Ovary (tissue), 9 donors: ENCODE measurements around the gene RASGRP4. TPM values are rescaled to one million over a fixed set of nuclear protein-coding genes. Genes with fewer than 3 reads are reported as not detected.

Experiments used
- DNase-seq, 5 donors: peaks; one replicate each; pipeline ENCODE4 v3.0.0-alpha.2; 2019 to 2020
- H3K27ac ChIP-seq, 2 donors: fragments of 200-600 bp; one replicate each; pipeline versions ENCODE4 v1.5.1 to v1.8.0; 2019 to 2022
- H3K27me3 ChIP-seq: fragments of 200-600 bp; one replicate; pipeline ENCODE4 v1.8.0; 2022
- H3K36me3 ChIP-seq: fragments of 200-600 bp; sonication (generic); one replicate; pipeline ENCODE4 v1.5.1; 2019
- H3K4me1 ChIP-seq: one replicate; pipeline ENCODE4 v1.8.1; 2013; ENCODE audit warnings: mild to moderate bottlenecking, moderate library complexity; ENCODE audit not compliant: insufficient read depth
- H3K4me3 ChIP-seq: fragments of 200-600 bp; sonication (generic); one replicate; pipeline ENCODE4 v1.5.1; 2017
- H3K9me3 ChIP-seq, 2 donors: fragments of 200-600 bp in 1 of 2; sonication (generic) in 1 of 2; one replicate each; pipeline versions ENCODE4 v1.5.1 to v1.8.1; 2013 to 2019; ENCODE audit warnings: mild to moderate bottlenecking in 1 of 2, moderate library complexity in 1 of 2
- EP300 ChIP-seq: sonication (generic); formaldehyde crosslinking; IDR thresholded peaks from one replicate; pipeline ENCODE4 v1.6.1; 2017; ENCODE audit warnings: antibody characterized with exemption
- POLR2A ChIP-seq: fragments of 450-650 bp; IDR thresholded peaks from one replicate; pipeline ENCODE4 v1.6.1; 2017; ENCODE audit warnings: antibody characterized with exemption, mild to moderate bottlenecking, moderate library complexity
- WGBS, 3 donors: extraction: QIAGEN DNeasy Blood & Tissue Kit in 1 of 3; methylation state at CpG; one replicate each; pipeline versions ENCODE4 v1.1.5 to v1.1.7; 2013 to 2017; 5-methylcytosine and 5-hydroxymethylcytosine counted together
- intact Hi-C, 4 donors: fragments of 100-400 bp; cut with DNase I; formaldehyde crosslinking; loops; one replicate each; pipeline versions ENCODE4 v1.11.0 to v1.15.1; 2022 to 2023
- polyA plus RNA-seq, 2 donors: library from polyadenylated mRNA; stranded (reverse); fragments of 200-250 nt in 1 of 2; fragments of 350-450 nt in 1 of 2; fragmentation: Illumina TruSeq in 1 of 2; extraction: RNeasy Lipid Tissue Mini Kit (QIAGEN cat#74804) in 1 of 2; gene quantifications; one replicate each; pipeline ENCODE4 v1.2.3, GENCODE V29; 2013 to 2014
- total RNA-seq, 7 donors: library from RNA; depleted of rRNA in 2 of 7; stranded (reverse); fragments of >200 nt in 2 of 7; fragmentation: NEBNext Ultra II Directional in 3 of 7; extraction: Animal tissue kit (Norgen Biotek cat#: 25700) in 3 of 7; gene quantifications; one replicate each; pipeline versions ENCODE4 v1.1.0 to v1.2.4, GENCODE V29; 2016 to 2023
- TF ChIP-seq, protein P1 (sequence below), 3 donors: fragments of 450-650 bp in 2 of 3; fragments of 200-600 bp in 1 of 3; IDR thresholded peaks; one replicate each; pipeline versions ENCODE4 v1.5.1 to v1.8.0; 2016 to 2022; ENCODE audit warnings: antibody characterized with exemption in 3 of 3, mild to moderate bottlenecking in 1 of 3
- donor health status: DM: no; HTN: no; CAD: no; lungs with moderate emphysema.
- donor health status: DM: no; HTN: no; CAD: no.
- donor health status: Bipolar disorder and iron deficiency.
- donor health status: DM: yes; HTN: yes; CAD: no.
- donor health status: DM: no; HTN: no; CAD: no.
- donor health status: DM: yes; HTN: yes; CAD: no.

Gene RASGRP4
- total and polyA plus RNA-seq, 9 donors, result 0.45 to 2.5 (median 0.84) TPM

DNA sequence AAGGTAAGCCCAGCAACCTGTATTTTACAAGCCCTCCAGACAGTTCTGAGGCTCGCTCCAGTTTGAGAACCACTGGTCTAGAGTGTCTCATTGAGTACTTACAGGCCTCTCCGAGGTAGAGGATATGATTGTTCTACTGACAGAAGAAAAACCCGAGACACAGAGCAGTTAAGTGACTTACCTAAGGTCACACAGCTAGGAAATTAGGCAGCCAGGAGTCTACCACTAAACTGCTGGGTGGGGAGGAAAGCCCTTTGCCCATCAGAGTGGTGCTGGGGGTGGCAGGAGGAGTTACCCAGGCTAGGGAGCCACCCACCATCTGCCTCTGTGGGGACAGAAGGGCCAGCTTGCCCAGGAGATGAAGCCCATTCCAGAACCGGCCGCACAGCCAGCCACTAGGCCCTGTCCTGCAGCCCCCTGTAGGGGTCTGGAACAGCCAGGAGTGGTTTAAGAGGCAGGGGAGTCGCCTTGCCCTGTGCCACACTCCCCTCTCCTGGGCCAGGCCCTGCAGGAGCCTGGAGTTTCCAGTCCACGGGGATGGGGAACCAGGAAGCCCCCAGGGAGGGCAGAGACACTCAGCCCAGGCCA lies 703 bp downstream of the RASGRP4 start:
- DNase-seq, result no peak
- intact Hi-C loops, result no loop called here
- Histone ChIP-seq H3K27me3 (no peaks in the 10 kb centered on the region), H3K9me3 (no peaks in the 10 kb centered on the region), H3K4me1 (no peaks in the 10 kb centered on the region), H3K4me3 (no peak overlapping the region), H3K27ac (no peak overlapping the region), H3K36me3 (no peaks in the 10 kb centered on the region)
- 63 to 75% (median 68%) methylated on average over 7 of the region's 7 CpGs for whole genome bisulfite sequencing, 3 donors
- TF ChIP-seq POLR2A (no peak), EP300 (no peak)
- TF ChIP-seq, protein P1, sequence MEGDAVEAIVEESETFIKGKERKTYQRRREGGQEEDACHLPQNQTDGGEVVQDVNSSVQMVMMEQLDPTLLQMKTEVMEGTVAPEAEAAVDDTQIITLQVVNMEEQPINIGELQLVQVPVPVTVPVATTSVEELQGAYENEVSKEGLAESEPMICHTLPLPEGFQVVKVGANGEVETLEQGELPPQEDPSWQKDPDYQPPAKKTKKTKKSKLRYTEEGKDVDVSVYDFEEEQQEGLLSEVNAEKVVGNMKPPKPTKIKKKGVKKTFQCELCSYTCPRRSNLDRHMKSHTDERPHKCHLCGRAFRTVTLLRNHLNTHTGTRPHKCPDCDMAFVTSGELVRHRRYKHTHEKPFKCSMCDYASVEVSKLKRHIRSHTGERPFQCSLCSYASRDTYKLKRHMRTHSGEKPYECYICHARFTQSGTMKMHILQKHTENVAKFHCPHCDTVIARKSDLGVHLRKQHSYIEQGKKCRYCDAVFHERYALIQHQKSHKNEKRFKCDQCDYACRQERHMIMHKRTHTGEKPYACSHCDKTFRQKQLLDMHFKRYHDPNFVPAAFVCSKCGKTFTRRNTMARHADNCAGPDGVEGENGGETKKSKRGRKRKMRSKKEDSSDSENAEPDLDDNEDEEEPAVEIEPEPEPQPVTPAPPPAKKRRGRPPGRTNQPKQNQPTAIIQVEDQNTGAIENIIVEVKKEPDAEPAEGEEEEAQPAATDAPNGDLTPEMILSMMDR (IDR thresholded peaks at IDR 0.05), result no peak

DNA sequence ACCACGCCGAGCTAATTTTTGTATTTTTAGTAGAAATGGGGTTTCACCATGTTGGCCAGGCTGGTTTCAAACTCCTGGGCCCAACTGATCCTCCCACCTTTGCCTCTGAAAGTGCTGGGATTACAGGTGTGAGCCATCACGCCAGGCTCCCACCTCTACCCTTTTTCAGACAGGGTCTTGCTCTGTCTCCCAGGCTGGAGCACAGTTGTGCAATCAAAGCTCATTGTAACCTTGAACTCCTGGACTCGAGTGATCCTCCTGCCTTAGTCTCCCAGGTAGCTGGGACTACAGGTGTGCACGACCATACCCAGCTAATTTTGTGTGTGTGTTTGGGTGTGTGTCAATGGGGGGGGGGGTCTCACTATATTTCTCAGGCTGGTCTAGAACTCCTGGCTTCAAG lies 1.7 kb downstream of the RASGRP4 start:
- Histone ChIP-seq H3K9me3 (no peaks in the 10 kb centered on the region), H3K4me1 (no peaks in the 10 kb centered on the region), H3K4me3 (no peak overlapping the region), H3K27me3 (no peaks in the 10 kb centered on the region), H3K36me3 (no peaks in the 10 kb centered on the region), H3K27ac (no peak overlapping the region)
- DNase-seq, result no peak
- intact Hi-C loops, result no loop called here
- TF ChIP-seq, protein P1 (IDR thresholded peaks at IDR 0.05), result no peak
- TF ChIP-seq EP300 (no peak), POLR2A (no peak)
- 73 to 80% (median 74%) methylated on average over 3 to 5 of the region's 5 CpGs for WGBS, 3 donors

DNA sequence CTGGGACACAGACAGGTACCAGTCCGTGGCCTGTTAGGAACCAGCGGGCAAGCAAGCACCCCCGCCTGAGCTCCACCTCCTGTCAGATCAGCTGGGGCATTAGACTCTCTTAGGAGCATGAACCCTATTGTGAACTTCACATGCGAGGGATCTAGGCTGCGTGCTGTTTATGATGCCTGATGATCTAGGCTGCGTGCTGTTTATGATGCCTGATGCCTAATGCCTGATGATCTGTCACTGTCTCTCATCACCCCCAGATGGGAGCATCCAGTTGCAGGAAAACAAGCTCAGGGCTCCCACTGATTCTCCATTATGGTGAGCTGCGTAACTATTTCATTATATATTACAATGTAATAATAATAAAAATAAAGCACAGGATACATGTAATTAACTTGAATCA lies 3.6 kb downstream of the RASGRP4 start:
- H3K4me3 ChIP-seq, result no peak overlapping the region
- DNase-seq, result no peak
- H3K4me1 ChIP-seq, result peaks cover 3% of the 10 kb centered on the region
- no peak for TF ChIP-seq POLR2A
- TF ChIP-seq, protein P1 (IDR thresholded peaks at IDR 0.05), result no peak
- no peak for TF ChIP-seq EP300
- intact Hi-C loops, result no loop called here
- H3K9me3 ChIP-seq, result no peaks in the 10 kb centered on the region
- H3K36me3 ChIP-seq, result no peaks in the 10 kb centered on the region
- no peaks in the 10 kb centered on the region for H3K27me3 ChIP-seq
- H3K27ac ChIP-seq, result no peak overlapping the region
- WGBS, 3 donors, result 80 to 82% (median 82%) methylated on average over 7 of the region's 7 CpGs

DNA sequence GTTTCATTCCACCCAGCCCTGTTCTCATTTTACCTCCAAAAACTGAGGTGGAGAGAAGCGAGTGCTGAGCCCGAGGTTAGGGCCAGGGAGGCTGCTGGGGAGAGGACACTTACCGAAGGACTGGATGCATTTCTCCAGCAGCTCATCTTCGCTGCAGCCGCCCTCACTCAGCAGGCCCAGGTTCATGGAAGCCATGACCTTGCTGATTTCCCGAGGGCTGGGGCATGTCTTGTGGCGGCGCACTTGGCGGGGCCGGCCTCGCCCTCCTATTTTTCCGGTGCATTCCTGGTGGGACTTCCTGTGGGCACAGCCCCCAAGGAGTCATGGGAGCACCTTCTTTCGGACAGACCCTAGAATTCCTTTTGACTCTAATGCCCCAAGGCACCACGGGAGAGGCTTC lies 4.2 kb downstream of the RASGRP4 start:
- no peak for DNase-seq
- TF ChIP-seq POLR2A (no peak), EP300 (no peak)
- TF ChIP-seq, protein P1 (IDR thresholded peaks at IDR 0.05), result no peak
- Histone ChIP-seq H3K36me3 (no peaks in the 10 kb centered on the region), H3K9me3 (no peaks in the 10 kb centered on the region), H3K27me3 (no peaks in the 10 kb centered on the region), H3K27ac (no peak overlapping the region), H3K4me3 (no peak overlapping the region), H3K4me1 (peaks cover 3% of the 10 kb centered on the region)
- intact Hi-C loops, result no loop called here
- WGBS, 3 donors, result 65 to 67% (median 65%) methylated on average over 14 of the region's 14 CpGs
